ENCODE results near the gene MXD1.

DNA sequence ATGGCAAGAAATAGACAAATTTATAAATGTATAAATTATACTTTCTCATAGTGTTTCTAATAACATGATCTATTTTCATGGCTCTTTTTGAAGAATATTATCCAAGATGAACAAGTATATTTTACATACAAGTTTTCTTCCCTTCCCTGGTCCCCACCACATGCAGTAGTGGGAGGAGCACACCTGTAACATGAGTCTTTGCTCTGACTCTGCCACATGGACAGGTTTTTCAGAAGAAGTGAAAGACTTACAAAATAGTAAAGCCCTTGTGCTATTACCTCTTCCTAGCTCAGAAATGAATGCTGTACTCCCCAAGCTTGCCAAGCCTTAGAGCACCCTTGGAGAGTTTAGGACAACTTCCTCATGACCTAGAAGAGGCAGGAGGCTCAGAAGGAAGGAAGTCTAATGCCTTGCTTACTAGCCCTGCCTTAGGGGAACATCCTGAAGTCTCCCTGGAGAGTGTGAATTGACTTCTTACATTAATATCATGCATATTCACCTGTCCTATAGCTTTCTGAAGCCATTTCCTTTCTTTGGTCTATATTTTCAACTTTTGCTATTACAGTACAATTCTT lies 18.4 kb downstream of the MXD1 start:
- no peak for TF ChIP-seq POLR2A (IDR thresholded peaks at IDR 0.05; ENCODE audit: low read depth, low read length)
- TF ChIP-seq TAF1 (IDR thresholded peaks at IDR 0.05; ENCODE audit: borderline replicate concordance, low read depth, low read length): no peak
